ENCODE data around the gene GID4.

GID4 gene

DNA sequence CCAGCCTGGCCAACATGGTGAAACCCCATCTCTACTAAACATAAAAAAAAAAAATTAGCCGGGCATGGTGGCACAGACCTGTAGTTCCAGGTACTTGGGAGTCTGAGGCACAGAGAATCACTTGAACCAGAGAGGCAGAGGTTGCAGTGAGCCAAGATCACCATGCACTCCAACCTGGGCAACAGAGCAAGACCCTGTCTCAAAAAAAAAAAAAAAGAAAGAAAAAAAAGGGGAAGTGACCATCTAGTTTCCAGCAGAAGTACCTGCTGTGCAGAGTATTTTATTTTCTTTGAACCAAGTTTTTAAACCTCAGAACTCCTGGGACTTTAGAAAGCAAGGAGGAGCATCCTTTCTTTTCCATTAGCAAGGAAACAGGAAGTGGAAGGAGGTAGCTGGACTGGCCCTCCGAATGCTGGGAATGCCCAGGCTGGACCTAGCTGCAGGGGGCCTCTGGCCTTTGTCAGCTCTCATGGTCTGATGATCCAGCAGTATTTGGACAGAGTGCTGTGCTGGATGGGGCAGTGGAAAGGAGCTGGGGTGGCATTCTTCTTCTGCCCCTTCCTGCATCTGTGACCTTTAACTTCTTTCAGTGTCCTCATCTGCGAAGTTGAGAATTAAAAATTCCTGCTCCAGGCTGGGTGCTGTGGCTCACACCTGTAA lies 6.6 kb downstream of the GID4 start:
- H3K4me1 ChIP-seq (ENCODE audit: control insufficient read depth, low read length), result peaks cover 24% of the 10 kb centered on the region

GRCh38 chr17:18055597-18055996 lies 16.4 kb downstream of the GID4 start:
- peaks cover 12% of the 10 kb centered on the region for H3K4me1 ChIP-seq (ENCODE audit: control insufficient read depth, low read length)
- H3K4me3 ChIP-seq (ENCODE audit: low read length), result no peak overlapping the region
- no peaks in the 10 kb centered on the region for H3K9me2 ChIP-seq (replicated peaks; ENCODE audit: control insufficient read depth, low read length)
- peaks cover 39% of the 10 kb centered on the region for H3K36me3 ChIP-seq (ENCODE audit: control insufficient read depth, low read length)
- H3K27me3 ChIP-seq (ENCODE audit: control insufficient read depth, low read length), result no peaks in the 10 kb centered on the region
- no peaks in the 10 kb centered on the region for H3K79me2 ChIP-seq (ENCODE audit: control insufficient read depth, low read length)
- no peaks in the 10 kb centered on the region for H3F3A ChIP-seq (ENCODE audit: control insufficient read depth, insufficient read depth)
- H4K20me1 ChIP-seq (ENCODE audit: control insufficient read depth, insufficient read depth, low read depth, low read length), result no peaks in the 10 kb centered on the region
- H3K9me3 ChIP-seq (ENCODE audit: control insufficient read depth, insufficient read depth, low read length), result no peaks in the 10 kb centered on the region
- TF ChIP-seq EZH2phosphoT487 (IDR thresholded peaks at IDR 0.05; ENCODE audit: borderline replicate concordance, low read length), result no peak
- TF ChIP-seq, protein P1, sequence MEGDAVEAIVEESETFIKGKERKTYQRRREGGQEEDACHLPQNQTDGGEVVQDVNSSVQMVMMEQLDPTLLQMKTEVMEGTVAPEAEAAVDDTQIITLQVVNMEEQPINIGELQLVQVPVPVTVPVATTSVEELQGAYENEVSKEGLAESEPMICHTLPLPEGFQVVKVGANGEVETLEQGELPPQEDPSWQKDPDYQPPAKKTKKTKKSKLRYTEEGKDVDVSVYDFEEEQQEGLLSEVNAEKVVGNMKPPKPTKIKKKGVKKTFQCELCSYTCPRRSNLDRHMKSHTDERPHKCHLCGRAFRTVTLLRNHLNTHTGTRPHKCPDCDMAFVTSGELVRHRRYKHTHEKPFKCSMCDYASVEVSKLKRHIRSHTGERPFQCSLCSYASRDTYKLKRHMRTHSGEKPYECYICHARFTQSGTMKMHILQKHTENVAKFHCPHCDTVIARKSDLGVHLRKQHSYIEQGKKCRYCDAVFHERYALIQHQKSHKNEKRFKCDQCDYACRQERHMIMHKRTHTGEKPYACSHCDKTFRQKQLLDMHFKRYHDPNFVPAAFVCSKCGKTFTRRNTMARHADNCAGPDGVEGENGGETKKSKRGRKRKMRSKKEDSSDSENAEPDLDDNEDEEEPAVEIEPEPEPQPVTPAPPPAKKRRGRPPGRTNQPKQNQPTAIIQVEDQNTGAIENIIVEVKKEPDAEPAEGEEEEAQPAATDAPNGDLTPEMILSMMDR (IDR thresholded peaks at IDR 0.05; ENCODE audit: low read depth, low read length, poor library complexity, severe bottlenecking), result no peak
- no peak overlapping the region for H3K27ac ChIP-seq (ENCODE audit: low read depth, low read length)
- no peak overlapping the region for H3K4me2 ChIP-seq (ENCODE audit: low read length)

More for the DNA sequence above, 6.6 kb downstream of the GID4 start:
- Histone ChIP-seq H3K4me2 (ENCODE audit: low read length) (no peak overlapping the region), H3K79me2 (ENCODE audit: control insufficient read depth, low read length) (peaks cover 31% of the 10 kb centered on the region), H3F3A (ENCODE audit: control insufficient read depth, insufficient read depth) (no peaks in the 10 kb centered on the region), H3K27ac (ENCODE audit: low read depth, low read length) (no peak overlapping the region), H3K27me3 (ENCODE audit: control insufficient read depth, low read length) (no peaks in the 10 kb centered on the region), H3K4me3 (ENCODE audit: low read length) (no peak overlapping the region), H3K9me2 (replicated peaks; ENCODE audit: control insufficient read depth, low read length) (no peaks in the 10 kb centered on the region), H4K20me1 (ENCODE audit: control insufficient read depth, insufficient read depth, low read depth, low read length) (no peaks in the 10 kb centered on the region), H3K36me3 (ENCODE audit: control insufficient read depth, low read length) (peaks cover 38% of the 10 kb centered on the region), H3K9me3 (ENCODE audit: control insufficient read depth, insufficient read depth, low read length) (no peaks in the 10 kb centered on the region)
- TF ChIP-seq, protein P1 (IDR thresholded peaks at IDR 0.05; ENCODE audit: low read depth, low read length, poor library complexity, severe bottlenecking), result no peak

DNA sequence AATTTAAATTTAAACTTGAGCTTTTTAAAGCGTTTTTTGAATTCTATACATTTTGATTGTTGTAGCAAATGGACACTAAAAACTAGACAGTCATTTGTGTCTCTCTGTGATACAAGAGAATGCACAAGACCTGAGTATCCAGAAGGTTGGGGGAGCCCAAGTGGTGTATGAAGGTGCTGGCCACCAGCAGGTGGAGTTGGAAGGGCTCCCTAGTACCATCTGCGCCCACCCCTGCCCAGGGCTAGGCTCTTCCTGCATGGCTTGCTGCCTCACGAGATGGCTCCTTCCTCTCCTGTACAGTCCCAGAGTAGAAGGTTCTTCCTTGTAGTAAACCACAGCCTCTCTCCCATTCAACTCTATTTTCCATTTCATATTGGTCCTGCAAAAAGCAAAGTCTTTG lies 17.0 kb downstream of the GID4 start:
- no peaks in the 10 kb centered on the region for H3K27me3 ChIP-seq (ENCODE audit: control insufficient read depth, low read length)

More for the DNA sequence above, 17.0 kb downstream of the GID4 start:
- Histone ChIP-seq H3K36me3 (ENCODE audit: control insufficient read depth, low read length) (peaks cover 39% of the 10 kb centered on the region), H3K4me2 (ENCODE audit: low read length) (no peak overlapping the region), H3K9me2 (replicated peaks; ENCODE audit: control insufficient read depth, low read length) (no peaks in the 10 kb centered on the region), H4K20me1 (ENCODE audit: control insufficient read depth, insufficient read depth, low read depth, low read length) (no peaks in the 10 kb centered on the region), H3K79me2 (ENCODE audit: control insufficient read depth, low read length) (no peaks in the 10 kb centered on the region), H3K4me1 (ENCODE audit: control insufficient read depth, low read length) (peaks cover 12% of the 10 kb centered on the region), H3K4me3 (ENCODE audit: low read length) (no peak overlapping the region), H3K27ac (ENCODE audit: low read depth, low read length) (no peak overlapping the region), H3K9me3 (ENCODE audit: control insufficient read depth, insufficient read depth, low read length) (no peaks in the 10 kb centered on the region), H3F3A (ENCODE audit: control insufficient read depth, insufficient read depth) (no peaks in the 10 kb centered on the region)
- TF ChIP-seq, protein P1 (IDR thresholded peaks at IDR 0.05; ENCODE audit: low read depth, low read length, poor library complexity, severe bottlenecking), result no peak
- no peak for TF ChIP-seq EZH2phosphoT487 (IDR thresholded peaks at IDR 0.05; ENCODE audit: borderline replicate concordance, low read length)
